ENCODE results near the gene ARHGAP8.

Gene ARHGAP8

DNA sequence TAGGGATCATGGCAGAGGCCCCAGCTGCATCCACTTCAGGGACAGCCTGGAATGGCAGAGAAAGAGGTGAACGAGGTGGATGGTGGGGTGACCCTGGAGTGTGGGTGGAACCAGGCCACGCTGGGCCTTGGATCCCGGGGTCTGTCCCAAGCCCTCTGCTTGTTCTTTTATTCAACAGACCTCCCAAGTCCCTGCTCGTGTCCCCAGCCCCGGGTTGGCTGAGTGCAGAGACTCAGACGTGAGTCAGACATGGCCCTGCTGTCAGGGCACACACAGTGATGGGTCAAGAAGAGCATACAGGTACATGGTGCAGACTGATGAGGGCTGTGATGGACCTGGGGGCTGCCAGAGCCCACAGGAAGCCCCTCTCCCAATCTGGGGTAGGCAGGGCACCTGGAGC is 6.6 kb downstream of the ARHGAP8 start:
- no peak overlapping the region for H3K4me3 ChIP-seq (ENCODE audit: low read length)
- DNase-seq (ENCODE audit: low read depth, low spot score), result no peak

DNA sequence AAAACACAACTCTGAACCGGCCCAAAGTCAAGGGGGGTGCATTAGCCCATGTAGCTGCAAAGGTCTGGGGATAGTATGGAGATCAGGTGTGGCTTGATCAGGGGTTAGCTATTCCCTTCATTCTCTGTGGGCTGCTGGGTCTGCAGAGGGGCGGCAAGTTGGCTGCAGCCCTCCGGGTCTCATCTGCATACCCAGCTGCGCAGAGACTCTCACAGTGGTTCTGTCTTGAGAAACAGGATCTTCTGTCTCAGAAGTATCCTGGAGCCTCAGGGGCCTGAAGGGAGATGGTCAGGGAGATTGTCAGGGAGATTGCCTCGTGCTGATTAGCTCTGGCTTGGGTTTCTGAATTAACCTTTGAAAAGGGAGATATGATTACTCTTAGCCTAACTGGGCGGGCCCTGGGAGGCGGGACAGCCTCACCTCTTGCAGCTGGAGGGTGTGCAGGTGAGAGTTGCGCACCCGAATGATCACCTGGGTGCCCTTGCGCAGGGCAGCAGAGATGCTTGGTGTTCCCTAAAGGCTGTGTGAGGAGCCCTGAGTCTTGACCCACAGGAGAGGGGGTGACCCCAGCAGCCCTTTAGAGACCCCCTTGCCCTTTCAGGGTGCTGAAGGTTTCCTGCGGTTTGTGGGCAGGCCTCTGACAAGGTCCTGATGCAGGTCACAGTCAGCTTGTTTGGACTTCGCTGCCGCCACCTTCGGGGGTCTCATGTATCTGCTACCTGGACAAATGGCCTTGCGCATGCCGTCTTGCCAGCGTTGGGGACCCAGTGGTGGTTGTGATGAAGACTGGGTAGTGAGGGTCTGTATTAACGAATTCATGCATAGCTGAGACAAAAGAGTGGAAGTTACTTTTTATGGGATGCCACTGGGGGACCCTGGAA is 7.3 kb downstream of the ARHGAP8 start:
- DNase-seq (ENCODE audit: low read depth, low spot score), result no peak
- H3K4me3 ChIP-seq (ENCODE audit: low read length), result no peak overlapping the region

DNA sequence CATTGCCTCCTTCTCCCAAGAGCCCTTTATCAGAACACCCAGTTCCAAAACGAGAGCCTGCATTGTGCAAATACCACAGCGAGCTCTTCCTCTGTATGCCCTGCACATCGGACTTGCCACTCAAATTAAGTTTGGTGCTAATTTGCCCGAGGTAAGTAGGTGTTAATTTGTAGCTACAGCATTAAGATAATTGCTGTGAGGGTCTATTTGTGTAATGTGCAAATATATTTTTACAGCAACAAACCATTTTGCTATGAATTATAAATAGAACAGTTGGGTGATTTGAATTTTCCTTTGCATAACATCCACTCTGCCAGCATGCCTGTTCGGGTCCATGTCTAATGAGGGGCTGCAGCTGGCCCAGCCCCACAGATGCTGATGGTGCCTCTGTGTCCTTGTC is 8.1 kb downstream of the ARHGAP8 start:
- DNase-seq (ENCODE audit: low read depth, low spot score), result no peak

DNA sequence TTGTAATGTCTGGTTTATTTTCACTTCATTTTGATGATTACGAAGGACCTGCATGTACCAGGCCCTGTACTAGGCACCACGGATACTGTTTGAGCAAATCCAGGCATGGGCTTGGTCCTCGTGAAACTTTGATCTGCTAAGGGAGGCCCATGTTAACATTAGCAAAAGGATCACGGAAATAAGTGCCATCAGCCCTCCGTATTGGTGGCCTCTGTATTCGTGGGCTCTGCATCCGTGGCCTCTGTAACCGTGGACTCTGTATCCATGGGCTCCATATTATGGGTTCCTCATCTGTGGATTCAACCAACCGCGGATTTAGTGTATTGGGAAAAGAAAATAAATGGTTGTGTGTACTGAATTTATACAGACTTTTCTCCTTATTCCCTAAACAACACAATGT is 8.7 kb downstream of the ARHGAP8 start:
- H3K4me3 ChIP-seq (ENCODE audit: low read length), result no peak overlapping the region

More for the DNA sequence above, 8.1 kb downstream of the ARHGAP8 start:
- no peak overlapping the region for H3K4me3 ChIP-seq (ENCODE audit: low read length)

DNA sequence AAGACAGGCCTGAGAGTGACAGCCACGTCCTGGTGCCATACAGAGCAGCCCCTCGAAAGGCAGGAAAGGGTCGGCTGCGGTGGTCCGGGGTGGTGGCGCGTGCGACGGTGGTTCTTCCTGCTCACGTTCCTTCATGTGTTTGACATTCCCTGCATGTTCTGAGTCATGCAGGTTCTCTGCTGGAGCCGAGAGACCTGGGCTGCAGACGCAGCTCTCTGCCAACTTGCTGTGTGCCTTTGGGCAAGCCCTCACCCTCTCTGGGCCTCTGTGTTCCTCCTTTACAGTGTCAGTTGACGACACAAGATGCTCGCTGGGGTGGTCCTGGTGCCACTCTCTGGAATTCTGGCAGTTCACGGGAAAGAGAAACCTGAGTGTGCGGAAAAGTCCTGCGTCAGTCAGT is 12.0 kb downstream of the ARHGAP8 start:
- DNase-seq (ENCODE audit: low read depth, low spot score), result no peak

More for the DNA sequence above, 8.7 kb downstream of the ARHGAP8 start:
- DNase-seq (ENCODE audit: low read depth, low spot score), result no peak

DNA sequence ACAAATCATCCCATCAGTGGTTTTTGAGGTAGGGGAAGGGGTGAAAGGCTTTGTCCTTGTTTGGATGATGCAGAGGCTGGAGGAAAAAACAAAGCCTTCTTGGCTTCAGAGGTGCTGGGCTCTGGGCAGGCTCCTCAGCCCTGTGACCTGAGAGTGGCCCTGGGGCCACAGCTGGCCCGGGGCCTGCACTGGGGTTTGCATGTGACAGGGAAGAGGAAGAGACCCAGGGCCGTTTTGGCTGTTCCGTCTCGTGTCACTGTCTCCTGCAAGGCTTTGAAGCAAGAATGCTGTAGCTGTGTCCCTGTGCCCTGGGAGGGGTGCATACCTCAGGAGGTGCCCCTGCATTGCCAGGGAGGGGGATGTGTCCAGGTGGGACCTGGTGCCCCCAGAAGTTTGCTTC is 12.6 kb downstream of the ARHGAP8 start:
- DNase-seq (ENCODE audit: low read depth, low spot score), result no peak
- H3K4me3 ChIP-seq (ENCODE audit: low read length), result no peak overlapping the region

More for the DNA sequence above, 12.0 kb downstream of the ARHGAP8 start:
- no peak overlapping the region for H3K4me3 ChIP-seq (ENCODE audit: low read length)

DNA sequence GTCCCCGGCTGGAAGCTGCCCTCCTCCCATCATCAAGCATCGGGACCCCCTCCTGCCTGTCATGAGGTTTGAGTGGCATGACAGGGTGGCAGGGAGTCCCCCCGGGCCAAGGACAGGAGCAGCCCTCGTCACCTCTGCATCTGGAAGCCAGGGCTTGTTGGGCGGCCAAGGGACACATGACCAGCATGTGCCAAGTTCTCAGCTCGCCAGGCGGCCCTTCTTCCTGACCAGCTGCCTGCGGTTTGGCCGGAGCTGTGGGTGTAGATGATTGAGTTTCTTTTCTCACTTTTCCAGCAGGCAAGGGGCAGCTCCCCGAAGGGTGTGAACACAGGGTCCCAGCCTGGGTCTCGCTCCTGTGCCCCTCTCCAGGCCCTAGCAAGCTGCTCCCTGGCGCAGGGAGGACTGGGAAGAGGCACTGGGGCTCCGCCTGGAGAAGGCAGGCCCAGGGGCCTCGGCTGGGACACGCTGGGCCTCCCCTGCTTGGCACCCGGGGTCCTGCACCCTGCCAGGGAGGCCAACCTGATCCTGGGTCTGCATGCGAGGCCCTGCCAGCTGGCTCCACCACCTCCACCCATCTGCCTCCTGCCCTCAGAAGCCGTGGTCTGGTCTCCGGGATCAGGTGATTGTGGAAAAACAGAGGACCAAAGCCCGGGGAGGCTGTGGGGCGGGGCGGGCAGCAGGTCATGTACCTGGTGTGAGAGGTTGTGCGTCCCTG is 13.4 kb downstream of the ARHGAP8 start:
- no peak overlapping the region for H3K4me3 ChIP-seq (ENCODE audit: low read length)
- no peak for DNase-seq (ENCODE audit: low read depth, low spot score)

DNA sequence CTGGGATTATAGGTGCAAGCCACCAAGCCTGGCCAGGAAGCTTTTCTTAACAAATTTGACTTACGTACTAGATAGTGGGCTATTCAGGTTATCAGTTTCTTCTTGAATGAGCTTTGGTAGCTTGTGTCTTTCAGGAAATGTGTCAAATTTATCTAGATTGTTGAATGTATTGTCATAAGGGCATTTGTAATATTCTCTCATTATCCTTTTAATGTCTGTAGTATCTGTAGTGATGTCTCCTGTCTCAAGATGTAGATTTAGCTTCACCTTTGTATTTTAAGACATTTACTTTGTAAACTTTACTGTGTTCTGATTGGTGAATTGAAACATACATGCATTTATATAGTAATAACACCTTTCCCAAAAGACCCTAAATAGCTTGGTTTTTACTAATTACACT is 20.7 kb downstream of the ARHGAP8 start:
- no peak overlapping the region for H3K4me3 ChIP-seq (ENCODE audit: low read length)
- no peak for DNase-seq (ENCODE audit: low read depth, low spot score)

DNA sequence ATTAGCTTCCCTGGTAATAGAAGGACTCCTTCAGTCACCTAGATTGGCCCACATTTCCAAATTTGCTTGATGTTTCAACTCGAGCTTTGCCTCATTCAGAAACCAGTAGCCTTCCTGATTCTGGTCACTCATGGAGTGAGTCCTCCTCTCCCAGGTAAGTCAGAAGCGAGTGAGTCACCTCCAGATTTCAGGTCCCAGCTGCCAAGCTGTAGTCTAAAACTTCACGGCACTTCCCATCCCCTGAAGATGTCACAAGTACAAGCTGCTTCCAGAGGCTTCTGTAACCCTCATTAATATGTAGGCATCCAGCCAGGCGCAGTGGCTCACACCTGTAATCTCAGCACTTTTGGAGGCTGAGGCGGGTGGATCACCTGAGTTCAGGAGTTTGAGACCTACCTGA is 23.5 kb downstream of the ARHGAP8 start:
- DNase-seq (ENCODE audit: low read depth, low spot score), result no peak
- H3K4me3 ChIP-seq (ENCODE audit: low read length), result no peak overlapping the region

DNA sequence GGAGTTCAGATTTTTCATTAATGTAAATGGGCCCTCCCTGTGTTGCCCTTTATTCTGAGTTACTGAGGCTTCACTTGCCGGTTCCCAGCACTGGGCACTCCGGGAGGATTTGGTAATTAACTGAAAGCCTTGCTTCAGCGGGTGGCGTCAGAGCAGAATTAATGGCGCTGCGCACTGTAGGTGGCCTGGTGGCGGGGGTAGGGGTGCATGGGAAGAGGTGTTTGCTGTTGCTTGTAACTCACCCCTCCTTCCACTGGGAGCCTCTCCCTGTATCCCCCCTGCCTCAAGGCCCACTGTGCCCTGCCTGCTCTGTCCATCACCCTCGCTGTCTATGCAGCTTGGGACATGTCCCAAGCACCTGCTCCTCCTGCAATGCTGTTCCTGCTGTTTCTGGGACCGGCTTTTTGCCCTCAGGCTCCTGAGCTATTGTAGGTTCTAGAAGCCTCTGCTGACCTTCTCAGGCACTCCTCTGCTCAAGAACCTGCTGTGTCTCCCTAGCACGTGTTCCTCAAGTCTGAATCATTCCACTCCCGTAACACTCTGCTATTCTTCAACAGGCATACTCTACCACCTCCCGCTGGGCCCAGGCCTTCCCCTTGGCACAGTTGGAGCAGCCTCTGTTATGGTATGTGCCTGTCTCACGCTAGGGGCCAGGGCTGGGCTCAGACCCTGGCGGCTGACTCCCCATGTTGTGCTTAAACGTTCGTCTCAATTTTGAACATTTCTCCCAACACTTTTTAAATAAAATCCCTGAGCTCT is 24.4 kb downstream of the ARHGAP8 start:
- no peak for DNase-seq (ENCODE audit: low read depth, low spot score)
- no peak overlapping the region for H3K4me3 ChIP-seq (ENCODE audit: low read length)

DNA sequence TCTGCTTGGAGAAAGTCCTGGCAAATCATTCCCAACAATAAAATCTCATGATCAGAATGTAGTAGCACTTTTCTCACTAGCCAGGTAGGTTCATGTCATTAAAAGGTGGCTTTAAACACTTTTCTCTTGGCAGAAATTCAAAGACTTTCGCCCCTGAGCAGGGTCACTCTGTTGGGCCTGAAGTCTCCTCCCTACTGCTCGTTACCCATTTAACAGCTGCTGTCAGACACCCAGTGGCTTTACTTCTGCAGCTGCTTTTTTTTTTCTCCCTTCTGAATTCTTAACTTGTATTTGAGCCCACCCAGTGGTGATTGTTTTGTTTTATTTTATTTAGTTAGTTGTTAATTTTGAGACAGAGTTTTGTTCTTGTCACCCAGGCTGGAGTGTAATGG is 25.0 kb downstream of the ARHGAP8 start:
- no peak for DNase-seq (ENCODE audit: low read depth, low spot score)
- no peak overlapping the region for H3K4me3 ChIP-seq (ENCODE audit: low read length)

DNA sequence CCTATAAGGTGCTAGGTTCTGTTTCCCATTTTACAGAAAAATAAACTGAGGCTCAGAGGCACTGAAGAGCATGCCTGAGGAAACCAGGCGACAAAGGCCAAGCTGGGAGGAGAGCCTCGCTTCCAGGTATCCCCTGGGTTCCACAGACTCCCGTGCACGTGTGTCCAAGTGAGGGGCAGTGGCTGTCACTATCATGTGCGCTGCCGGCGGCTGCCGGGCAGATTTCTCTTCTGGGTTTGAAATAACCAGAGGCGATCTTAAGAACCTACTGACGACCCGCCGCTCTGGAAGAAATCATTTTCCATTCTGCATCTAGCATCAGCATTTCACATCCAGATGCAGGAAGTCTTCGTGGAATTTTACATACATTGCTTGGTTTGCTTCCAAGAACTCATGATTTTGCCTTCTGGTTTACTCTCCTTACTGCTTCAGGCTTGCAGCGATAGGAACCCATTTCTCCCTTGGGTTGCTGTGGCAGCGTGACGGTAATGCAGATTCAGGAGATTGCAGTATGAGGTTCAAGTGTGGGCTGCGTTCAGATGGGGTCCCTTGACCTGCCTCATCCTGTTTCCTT is 28.6 kb downstream of the ARHGAP8 start:
- DNase-seq (ENCODE audit: low read depth, low spot score), result no peak
- H3K4me3 ChIP-seq (ENCODE audit: low read length), result no peak overlapping the region

DNA sequence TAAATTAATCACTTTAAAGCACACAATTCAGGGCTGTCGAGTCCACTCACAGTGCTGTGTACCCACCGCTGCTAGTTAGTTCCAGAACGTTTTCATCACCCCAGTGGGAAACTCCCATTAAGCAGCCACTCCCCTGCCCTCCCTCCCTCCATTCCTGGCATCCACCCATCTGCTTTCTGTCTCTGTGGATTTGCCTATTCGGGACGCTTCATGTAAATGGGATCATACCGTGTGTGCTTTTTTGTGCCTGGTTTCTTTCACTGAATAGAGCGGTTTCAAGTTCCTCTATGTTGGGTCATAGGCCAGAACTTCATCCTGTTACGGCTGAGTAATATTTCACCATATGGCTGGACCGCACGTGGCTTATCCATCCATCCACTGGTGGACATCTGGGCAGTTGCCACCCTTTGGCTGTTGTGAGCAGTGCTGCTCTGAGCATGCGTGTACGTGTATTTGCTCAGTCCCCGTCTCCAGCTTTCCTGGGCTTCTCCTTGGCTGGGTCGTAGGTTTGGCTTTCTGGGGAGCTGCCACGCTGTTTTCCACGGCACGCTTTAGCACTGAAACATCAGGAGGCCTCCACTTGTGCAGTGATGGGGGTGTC is 30.1 kb downstream of the ARHGAP8 start:
- H3K4me3 ChIP-seq (ENCODE audit: low read length), result no peak overlapping the region
- DNase-seq (ENCODE audit: low read depth, low spot score), result no peak

DNA sequence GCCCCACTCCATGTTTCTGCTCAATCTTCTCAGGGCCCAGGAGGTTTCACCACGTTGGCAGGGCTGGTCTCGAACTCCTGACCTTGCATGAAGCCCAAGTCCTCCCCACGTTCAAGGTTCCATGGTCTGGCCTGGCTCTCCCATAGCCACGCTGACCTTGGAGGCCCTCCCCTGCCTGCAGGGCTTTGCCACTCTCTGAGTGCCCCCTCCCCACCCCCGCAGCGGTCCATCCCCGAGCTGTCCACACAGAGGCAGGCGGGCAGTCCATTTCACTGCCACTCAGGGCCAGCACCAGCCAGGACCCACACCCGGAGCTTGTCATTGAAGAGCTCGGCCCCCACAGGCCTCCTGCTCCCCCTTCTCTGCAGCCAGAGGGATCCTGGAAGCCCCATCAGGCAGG is 30.7 kb downstream of the ARHGAP8 start:
- H3K4me3 ChIP-seq (ENCODE audit: low read length), result no peak overlapping the region

DNA sequence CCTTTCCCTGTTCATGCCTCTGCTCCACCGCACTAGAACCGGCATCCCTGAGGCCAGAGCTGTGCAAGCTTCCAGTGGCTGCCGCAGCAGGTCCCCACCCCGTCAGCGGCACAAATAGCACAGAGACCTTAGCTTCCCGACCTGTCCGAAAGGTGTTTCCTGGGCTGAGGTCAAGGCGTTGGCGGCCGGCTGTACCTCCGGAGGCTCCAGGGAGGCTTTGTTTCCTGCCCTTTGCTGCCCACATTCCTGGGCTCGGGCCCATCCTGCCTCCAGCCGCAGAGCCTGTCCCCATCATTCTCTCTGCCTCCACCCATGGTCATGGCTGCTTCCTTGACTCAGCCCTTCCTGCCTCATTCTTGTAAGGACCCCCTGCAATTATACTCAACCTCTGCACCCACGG is 31.2 kb downstream of the ARHGAP8 start:
- DNase-seq (ENCODE audit: low read depth, low spot score), result no peak

More for the DNA sequence above, 30.7 kb downstream of the ARHGAP8 start:
- DNase-seq (ENCODE audit: low read depth, low spot score), result no peak

DNA sequence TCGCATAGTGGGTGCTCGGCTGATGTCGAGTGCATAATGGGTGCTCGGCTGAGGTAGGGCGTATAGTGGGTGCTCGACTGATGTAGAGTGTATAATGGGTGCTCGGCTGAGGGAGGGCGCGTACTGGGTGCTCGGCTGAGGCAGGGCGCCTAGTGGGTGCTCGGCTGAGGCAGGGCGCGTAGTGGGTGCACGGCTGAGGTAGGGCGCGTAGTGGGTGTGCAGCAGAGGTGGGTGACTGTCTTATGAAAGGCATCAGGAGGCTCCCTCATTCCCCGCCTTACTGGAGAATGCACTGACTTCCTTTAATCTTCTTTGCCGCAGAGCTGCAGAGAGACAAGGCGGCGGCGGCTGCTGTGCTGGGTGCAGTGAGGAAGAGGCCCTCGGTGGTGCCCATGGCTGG is 33.8 kb downstream of the ARHGAP8 start:
- no peak for DNase-seq (ENCODE audit: low read depth, low spot score)
- no peak overlapping the region for H3K4me3 ChIP-seq (ENCODE audit: low read length)

More for the DNA sequence above, 31.2 kb downstream of the ARHGAP8 start:
- H3K4me3 ChIP-seq (ENCODE audit: low read length), result no peak overlapping the region

DNA sequence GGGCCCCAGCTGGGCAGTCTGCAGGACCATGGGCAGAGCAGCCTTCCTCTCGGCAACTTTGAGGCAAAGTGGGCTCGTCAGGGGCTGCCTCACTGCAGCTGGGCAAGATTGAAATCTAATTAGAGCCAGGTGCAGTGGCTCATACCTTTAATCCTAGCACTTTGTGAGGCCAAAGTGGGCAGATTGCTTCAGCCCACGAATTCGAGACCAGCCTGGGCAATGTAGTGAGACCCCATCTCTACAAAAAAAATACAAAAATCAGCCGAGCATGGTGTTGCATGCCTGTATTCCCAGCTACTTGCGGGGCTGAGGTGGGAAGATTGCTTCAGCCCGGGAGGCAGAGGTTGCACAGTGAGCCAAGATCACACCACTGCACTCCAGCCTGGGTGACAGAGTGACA is 34.2 kb downstream of the ARHGAP8 start:
- no peak overlapping the region for H3K4me3 ChIP-seq (ENCODE audit: low read length)
- DNase-seq (ENCODE audit: low read depth, low spot score), result no peak

DNA sequence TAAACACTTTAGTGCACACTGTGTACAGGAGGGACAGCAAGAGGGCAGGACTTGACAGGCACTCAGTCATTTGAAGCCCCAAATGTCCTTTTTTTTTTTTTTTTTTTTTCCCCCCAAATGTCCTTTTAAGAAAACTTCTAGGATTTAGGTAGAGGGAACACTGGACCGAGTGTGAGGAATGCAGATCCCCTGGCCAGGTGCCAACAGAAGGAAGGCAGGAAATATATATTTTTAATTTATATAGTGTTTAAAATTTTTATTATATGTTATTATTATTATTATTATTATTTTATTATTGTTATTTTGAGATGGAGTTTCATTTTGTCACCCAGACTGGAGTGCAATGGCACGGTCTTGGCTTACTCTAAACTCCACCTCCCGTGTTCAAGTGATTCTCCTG is 35.5 kb downstream of the ARHGAP8 start:
- no peak overlapping the region for H3K4me3 ChIP-seq (ENCODE audit: low read length)
- DNase-seq (ENCODE audit: low read depth, low spot score), result no peak

DNA sequence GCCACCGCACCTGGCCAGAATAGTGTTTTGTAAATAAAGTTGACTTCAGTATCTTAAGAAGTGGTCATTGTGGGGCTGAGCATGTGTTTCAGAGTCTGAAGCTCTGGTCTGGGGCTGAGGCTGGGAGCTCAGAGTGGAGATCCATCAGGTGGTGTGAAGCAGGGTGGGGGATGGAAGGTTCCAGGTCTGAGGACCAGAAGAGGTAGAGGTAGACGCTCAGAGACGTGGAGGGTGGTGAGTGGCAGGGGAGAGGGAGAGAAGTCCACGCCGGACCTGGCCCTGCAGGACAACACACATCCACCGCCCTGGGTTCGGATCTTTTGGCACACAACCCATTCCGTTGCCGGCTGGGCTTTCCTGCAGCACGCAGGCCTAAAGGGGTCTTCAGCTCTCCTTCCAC is 40.7 kb downstream of the ARHGAP8 start:
- no peak overlapping the region for H3K4me3 ChIP-seq (ENCODE audit: low read length)
- no peak for DNase-seq (ENCODE audit: low read depth, low spot score)
